IMR-90 (cell line): ENCODE measurements around the gene CDC42EP3. TPM values are rescaled to one million over a fixed set of nuclear protein-coding genes. Genes with fewer than 3 reads are reported as not detected.
A peak's percentile ranks its signal among the peaks of the same experiment; 100 is the strongest.

Source experiments
- ATAC-seq: fragments of 200-7000 bp; cut with Tn5 transposase; 2 replicates; pipeline ENCODE4 v1.9.1; 2020; ENCODE audit warnings: low read depth, mild to moderate bottlenecking, moderate library complexity
- BruUV-seq: library from RNA; stranded (reverse); fragments of 400-500 nt; replicated peaks from 2 replicates; lab custom pipeline; 2021; lab: Mats Ljungman, UMichigan
- CTCF ChIA-PET: fragments of 300-600 bp; formaldehyde crosslinking; extraction: SDS; loops from one replicate; lab custom pipeline; 2021; ENCODE audit warnings: antibody characterized with exemption; lab: Yijun Ruan, JAX
- POLR2A ChIA-PET: fragments of 300-600 bp; sonication (Branson Sonifier 250); formaldehyde crosslinking; loops from one replicate; lab custom pipeline; 2022; ENCODE audit warnings: antibody characterized with exemption; ENCODE audit not compliant: unreplicated experiment; lab: Charles Lee
- DNase-seq: peaks from one replicate; pipeline ENCODE4 v3.0.0; 2013
- H2AFZ ChIP-seq: replicated peaks from 2 replicates; pipeline ENCODE3; 2013; ENCODE audit warnings: low read length, mild to moderate bottlenecking; ENCODE audit not compliant: poor library complexity
- H2AK5ac ChIP-seq: 2 replicates; pipeline ENCODE4 v1.6.1; 2013; ENCODE audit warnings: low read depth, low read length, inconsistent platforms
- H2AK9ac ChIP-seq: replicated peaks from 2 replicates; pipeline ENCODE3; 2013; ENCODE audit warnings: mild to moderate bottlenecking, low read depth, low read length, moderate library complexity; ENCODE audit not compliant: poor library complexity
- H2BK120ac ChIP-seq: 2 replicates; pipeline ENCODE4 v1.6.1; 2013; ENCODE audit warnings: low read depth, low read length, inconsistent platforms
- H2BK15ac ChIP-seq: 3 replicates; pipeline ENCODE4 v1.6.1; 2013; ENCODE audit warnings: low read depth, low read length, inconsistent platforms
- H2BK20ac ChIP-seq: 2 replicates; pipeline ENCODE4 v1.6.1; 2013; ENCODE audit warnings: low read depth, mild to moderate bottlenecking, inconsistent platforms, low read length, moderate library complexity
- H2BK5ac ChIP-seq: 2 replicates; pipeline ENCODE4 v1.6.1; 2013; ENCODE audit warnings: mild to moderate bottlenecking, low read depth, low read length, inconsistent platforms; ENCODE audit not compliant: poor library complexity, severe bottlenecking
- H3K14ac ChIP-seq: replicated peaks from 2 replicates; pipeline ENCODE4 v1.6.1; 2013; ENCODE audit warnings: low read depth, low read length, inconsistent platforms
- H3K18ac ChIP-seq: 2 replicates; pipeline ENCODE4 v1.6.1; 2013; ENCODE audit warnings: low read depth, low read length, control low read depth
- H3K23ac ChIP-seq: 2 replicates; pipeline ENCODE4 v1.6.1; 2013; ENCODE audit warnings: low read depth, low read length, inconsistent platforms
- H3K27ac ChIP-seq: 2 replicates; pipeline ENCODE4 v1.5.1; 2013; ENCODE audit warnings: mild to moderate bottlenecking, control low read depth, low read length; ENCODE audit not compliant: insufficient read depth
- H3K27me3 ChIP-seq: 2 replicates; pipeline ENCODE4 v1.6.1; 2013; ENCODE audit warnings: low read length; ENCODE audit not compliant: control insufficient read depth, insufficient read depth
- H3K36me3 ChIP-seq: 2 replicates; pipeline ENCODE4 v1.6.1; 2013; ENCODE audit warnings: low read length, mixed read lengths; ENCODE audit not compliant: control insufficient read depth, insufficient read depth
- H3K4ac ChIP-seq: 2 replicates; pipeline ENCODE4 v1.6.1; 2013; ENCODE audit warnings: low read depth, low read length, inconsistent platforms
- H3K4me1 ChIP-seq: 2 replicates; pipeline ENCODE4 v1.6.1; 2013; ENCODE audit warnings: low read length, mixed read lengths; ENCODE audit not compliant: control insufficient read depth, insufficient read depth
- H3K4me2 ChIP-seq: 2 replicates; pipeline ENCODE4 v1.6.1; 2013; ENCODE audit warnings: low read depth, mild to moderate bottlenecking, control low read depth, low read length, moderate library complexity
- H3K4me3 ChIP-seq: 2 replicates; pipeline ENCODE4 v1.5.1; 2013; ENCODE audit warnings: low read depth, mild to moderate bottlenecking, control low read depth, low read length, moderate library complexity; ENCODE audit not compliant: insufficient read depth
- H3K56ac ChIP-seq: 2 replicates; pipeline ENCODE4 v1.6.1; 2013; ENCODE audit warnings: low read length, inconsistent platforms; ENCODE audit not compliant: insufficient read depth; ENCODE audit errors: extremely low read depth
- H3K79me1 ChIP-seq, 2 experiments: 2 replicates each; pipeline ENCODE4 v1.6.1; 2013; ENCODE audit warnings: low read length in 2 of 2, inconsistent platforms in 1 of 2, low read depth in 1 of 2
- H3K9ac ChIP-seq: 2 replicates; pipeline ENCODE4 v1.6.1; 2013; ENCODE audit warnings: low read depth, low read length, control low read depth
- H3K9me1 ChIP-seq: 2 replicates; pipeline ENCODE4 v1.6.1; 2013; ENCODE audit warnings: low read length, inconsistent platforms; ENCODE audit not compliant: insufficient read depth
- H3K9me3 ChIP-seq: 2 replicates; pipeline ENCODE4 v1.6.1; 2013; ENCODE audit warnings: low read length; ENCODE audit not compliant: control insufficient read depth, insufficient read depth
- H4K20me1 ChIP-seq: 2 replicates; pipeline ENCODE4 v1.6.1; 2013; ENCODE audit warnings: low read length, inconsistent platforms; ENCODE audit not compliant: insufficient read depth
- H4K5ac ChIP-seq: 2 replicates; pipeline ENCODE4 v1.6.1; 2013; ENCODE audit warnings: mild to moderate bottlenecking, low read depth, low read length, control low read depth
- H4K8ac ChIP-seq, 2 experiments: 2 replicates each; pipeline ENCODE4 v1.6.1; 2013; ENCODE audit warnings: low read depth in 2 of 2, low read length in 2 of 2, control low read depth in 1 of 2, inconsistent platforms in 1 of 2
- H4K91ac ChIP-seq: 2 replicates; pipeline ENCODE4 v1.6.1; 2013; ENCODE audit warnings: low read depth, low read length, inconsistent platforms; ENCODE audit not compliant: insufficient read depth
- BHLHE40 ChIP-seq: fragments of 150-350 bp; IDR thresholded peaks from 2 replicates; pipeline ENCODE4 v1.6.1; 2016; ENCODE audit warnings: mild to moderate bottlenecking, low read depth, low read length
- CEBPB ChIP-seq: IDR thresholded peaks from 2 replicates; pipeline ENCODE4 v1.6.1; 2012; ENCODE audit warnings: low read depth, low read length, improper control_type of control experiment
- CHD1 ChIP-seq: IDR thresholded peaks from 2 replicates; pipeline ENCODE4 v1.6.1; 2012; ENCODE audit warnings: low read depth, low read length, improper control_type of control experiment
- FOS ChIP-seq: fragments of 150-350 bp; IDR thresholded peaks from 2 replicates; pipeline ENCODE4 v1.6.1; 2016; ENCODE audit warnings: low read depth, low read length
- MAFK ChIP-seq: IDR thresholded peaks from 2 replicates; pipeline ENCODE4 v1.6.1; 2012; ENCODE audit warnings: low read depth, low read length, improper control_type of control experiment
- MAZ ChIP-seq: IDR thresholded peaks from 2 replicates; pipeline ENCODE4 v1.6.1; 2012; ENCODE audit warnings: low read depth, mild to moderate bottlenecking, low read length, improper control_type of control experiment, moderate library complexity, borderline replicate concordance
- MXI1 ChIP-seq: IDR thresholded peaks from 2 replicates; pipeline ENCODE4 v1.6.1; 2012; ENCODE audit warnings: low read depth, mild to moderate bottlenecking, low read length, moderate library complexity, borderline replicate concordance
- NFE2L2 ChIP-seq: fragments of 150-350 bp; IDR thresholded peaks from 2 replicates; pipeline ENCODE4 v1.6.1; 2016; ENCODE audit warnings: low read depth, mild to moderate bottlenecking, low read length
- POLR2A ChIP-seq: IDR thresholded peaks from 2 replicates; pipeline ENCODE4 v1.6.1; 2012; ENCODE audit warnings: mild to moderate bottlenecking, low read depth, low read length
- RAD21 ChIP-seq: IDR thresholded peaks from 2 replicates; pipeline ENCODE4 v1.6.1; 2012; ENCODE audit warnings: low read length, improper control_type of control experiment
- RCOR1 ChIP-seq: IDR thresholded peaks from 2 replicates; pipeline ENCODE4 v1.6.1; 2012; ENCODE audit warnings: mild to moderate bottlenecking, low read length, improper control_type of control experiment; ENCODE audit not compliant: insufficient replicate concordance
- RFX5 ChIP-seq: IDR thresholded peaks from 2 replicates; pipeline ENCODE4 v1.8.0; 2012; ENCODE audit warnings: low read depth, mild to moderate bottlenecking, low read length, moderate library complexity
- SMC3 ChIP-seq: fragments of 150-350 bp; IDR thresholded peaks from 2 replicates; pipeline ENCODE4 v1.6.1; 2016; ENCODE audit warnings: low read depth, mild to moderate bottlenecking, antibody characterized with exemption, low read length, moderate library complexity
- WGBS, 2 experiments: methylation state at CpG; one replicate each; pipeline versions ENCODE4 v1.1.5 to v1.1.7; 2013; ENCODE audit warnings: missing lambda C conversion rate in 2 of 2; ENCODE audit not compliant: insufficient read length in 1 of 2; ENCODE audit errors: extremely low coverage in 2 of 2; 5-methylcytosine and 5-hydroxymethylcytosine counted together
- dilution Hi-C: fragments of 300-500 bp; cut with HindIII; formaldehyde crosslinking; loops from one replicate; pipeline ENCODE4 v1.14.3; 2018; ENCODE audit warnings: low sequenced_read_pairs; ENCODE audit not compliant: unreplicated experiment
- in situ Hi-C: fragments of 300-500 bp; cut with MboI; formaldehyde crosslinking; loops from 3 replicates; pipeline ENCODE4 v1.14.3; 2019; ENCODE audit warnings: low sequenced_read_pairs, inconsistent platforms, mixed read lengths
- intact Hi-C: fragments of 100-400 bp; cut with micrococcal nuclease; formaldehyde crosslinking; loops from 2 replicates; pipeline ENCODE4 v1.10.0; 2022
- polyA plus RNA-seq, 3 experiments: library from polyadenylated mRNA; depleted of rRNA; stranded (reverse); fragments of >200 nt; gene quantifications; 2 replicates each; pipeline ENCODE4 v1.2.3, GENCODE V29; 2012; ENCODE audit warnings: low replicate concordance in 1 of 3
- total RNA-seq: library from RNA; depleted of rRNA; stranded (reverse); fragments of >200 nt; gene quantifications from 2 replicates; pipeline ENCODE4 v1.2.3, GENCODE V29; 2012
- TF ChIP-seq, protein P1 (sequence below): fragments of 150-350 bp; IDR thresholded peaks from 2 replicates; pipeline ENCODE4 v1.6.1; 2017; ENCODE audit warnings: mild to moderate bottlenecking, antibody characterized with exemption, low read length, low read depth
- TF ChIP-seq, protein P2 (sequence below): fragments of 150-350 bp; IDR thresholded peaks from 2 replicates; pipeline ENCODE4 v1.6.1; 2016; ENCODE audit warnings: low read depth, mild to moderate bottlenecking, low read length, moderate library complexity, borderline replicate concordance

The CDC42EP3 gene
- total and polyA plus RNA-seq, 2 of the 4 experiments (the other 2 are of a cell fraction) = 167 to 193 TPM

DNA sequence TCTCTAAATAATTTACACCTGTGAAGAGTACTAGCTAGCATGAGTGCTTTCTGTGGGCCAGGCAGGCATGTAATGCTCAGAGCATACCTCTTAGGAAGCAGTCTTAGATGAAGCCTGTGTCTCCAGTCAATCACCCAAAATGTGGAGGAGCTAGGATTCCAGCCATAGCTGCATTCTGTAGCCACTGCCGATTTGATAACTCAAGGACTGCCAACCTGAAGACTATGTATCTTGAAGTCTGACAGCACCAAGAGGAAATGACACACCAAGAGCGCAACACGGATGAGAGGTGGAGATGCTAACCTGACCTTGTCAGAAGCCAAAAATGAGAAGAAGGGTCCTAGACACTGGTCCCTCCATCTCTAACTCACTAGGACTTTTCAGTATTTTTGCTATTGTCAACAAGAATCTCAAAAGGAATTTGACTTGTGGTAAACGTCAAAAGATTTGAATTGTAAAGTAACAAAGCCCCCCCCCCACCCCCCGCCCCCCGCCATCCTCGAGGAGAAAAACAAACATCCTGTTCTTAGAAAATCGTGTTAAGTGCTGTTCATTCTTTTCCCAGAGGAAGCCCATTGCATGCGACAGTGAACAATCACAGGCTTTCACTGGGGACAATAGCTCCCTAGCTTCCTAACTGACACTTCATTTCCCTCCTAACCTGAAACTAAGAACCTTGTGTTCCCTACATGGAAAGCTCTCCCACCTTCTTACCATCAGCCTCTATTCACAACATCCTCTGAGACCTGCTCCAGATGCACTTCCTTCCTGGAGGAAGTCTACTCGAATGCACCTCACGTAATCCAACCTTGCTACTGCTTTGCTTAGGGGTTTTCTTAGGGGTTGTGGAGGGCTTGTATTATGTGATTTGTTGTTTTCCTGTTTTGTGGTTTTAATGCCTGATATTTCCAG lies 14.7 kb downstream of the CDC42EP3 start:
- Histone ChIP-seq H2AK9ac (no peak overlapping the region), H3K18ac (peak overlapping the region; percentile 34; the same call in 1 of the 2 replicates), H2BK15ac (peak overlapping the region; percentile 34; the same call in 1 of the 3 replicates), H3K79me1 (peaks cover 0 to 71% of the 10 kb centered on the region in 2 experiments; a peak in 2 of 4 replicates), H3K14ac (peak overlapping the region; percentile 65; the same call in 1 of the 2 replicates), H3K36me3 (peaks cover 47% of the 10 kb centered on the region), H4K8ac (peak overlapping the region in 1 of 2 experiments; percentile 44; a peak in 2 of 4 replicates), H4K20me1 (peaks cover 98% of the 10 kb centered on the region), H3K4me2 (peak overlapping the region; percentile 31; the same call in 1 of the 2 replicates), H4K91ac (0 out of 2 replicates have a peak overlapping the region, but pooled peaks have one; percentile 7), H2AFZ (peak overlapping the region; percentile 29), H3K4me3 (no peak overlapping the region), H2BK5ac (peak overlapping the region; percentile 79), H3K56ac (no peak overlapping the region), H2AK5ac (peak overlapping the region; percentile 72), H3K27ac (peak overlapping the region; percentile 53), H3K23ac (peak overlapping the region; percentile 69), H2BK120ac (peak overlapping the region; percentile 64; the same call in 1 of the 2 replicates), H3K9me3 (no peaks in the 10 kb centered on the region), H2BK20ac (0 out of 2 replicates have a peak overlapping the region, but pooled peaks have one; percentile 37), H3K4me1 (peaks cover 51% of the 10 kb centered on the region), H3K9me1 (peaks cover 57% of the 10 kb centered on the region), H3K4ac (peak overlapping the region; percentile 68), H3K9ac (peak overlapping the region; percentile 41; the same call in 1 of the 2 replicates), H4K5ac (peak overlapping the region; percentile 52; the same call in 1 of the 2 replicates), H3K27me3 (no peaks in the 10 kb centered on the region)
- no peak for DNase-seq
- ATAC-seq = no peak
- 52% methylated on average over 3 of the region's 11 CpGs; no CpG with 5 or more reads in 1 of the 2 experiments for WGBS, 2 experiments
- POLR2A ChIA-PET = interaction anchor here (0.5 kb wide), 2 partner anchors 67 to 334 kb away, joined by 5 to 11 read pairs; no protein-coding TSS in a partner anchor
- CTCF ChIA-PET = interaction anchor here (0.8 kb wide), 1 partner anchor 142 kb away, joined by 3 read pairs; no protein-coding TSS in a partner anchor
- intact Hi-C loops (no loop called here), in situ Hi-C loops (no loop called here), dilution Hi-C loops (no loop called here)
- BruUV-seq = no TSS peak
- TF ChIP-seq MXI1 (no peak), POLR2A (no peak), FOS (no peak), RAD21 (no peak), MAZ (no peak), BHLHE40 (no peak), RCOR1 (no peak), RFX5 (no peak), CEBPB (no peak), MAFK (no peak), CHD1 (no peak), NFE2L2 (no peak), SMC3 (no peak)
- TF ChIP-seq, protein P1, sequence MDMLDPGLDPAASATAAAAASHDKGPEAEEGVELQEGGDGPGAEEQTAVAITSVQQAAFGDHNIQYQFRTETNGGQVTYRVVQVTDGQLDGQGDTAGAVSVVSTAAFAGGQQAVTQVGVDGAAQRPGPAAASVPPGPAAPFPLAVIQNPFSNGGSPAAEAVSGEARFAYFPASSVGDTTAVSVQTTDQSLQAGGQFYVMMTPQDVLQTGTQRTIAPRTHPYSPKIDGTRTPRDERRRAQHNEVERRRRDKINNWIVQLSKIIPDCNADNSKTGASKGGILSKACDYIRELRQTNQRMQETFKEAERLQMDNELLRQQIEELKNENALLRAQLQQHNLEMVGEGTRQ = no peak
- TF ChIP-seq, protein P2, sequence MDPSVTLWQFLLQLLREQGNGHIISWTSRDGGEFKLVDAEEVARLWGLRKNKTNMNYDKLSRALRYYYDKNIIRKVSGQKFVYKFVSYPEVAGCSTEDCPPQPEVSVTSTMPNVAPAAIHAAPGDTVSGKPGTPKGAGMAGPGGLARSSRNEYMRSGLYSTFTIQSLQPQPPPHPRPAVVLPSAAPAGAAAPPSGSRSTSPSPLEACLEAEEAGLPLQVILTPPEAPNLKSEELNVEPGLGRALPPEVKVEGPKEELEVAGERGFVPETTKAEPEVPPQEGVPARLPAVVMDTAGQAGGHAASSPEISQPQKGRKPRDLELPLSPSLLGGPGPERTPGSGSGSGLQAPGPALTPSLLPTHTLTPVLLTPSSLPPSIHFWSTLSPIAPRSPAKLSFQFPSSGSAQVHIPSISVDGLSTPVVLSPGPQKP = no peak
